SH-SY5Y (cell line): ENCODE data around the gene PCED1A.

Experiments used
- GATA2 ChIP-seq: IDR thresholded peaks from 2 replicates; pipeline ENCODE4 v1.6.1; 2011; ENCODE audit warnings: mild to moderate bottlenecking, low read depth, low read length
- GATA3 ChIP-seq: IDR thresholded peaks from 2 replicates; pipeline ENCODE4 v1.6.1; 2011; ENCODE audit warnings: low read depth, mild to moderate bottlenecking, low read length, moderate library complexity

DNA sequence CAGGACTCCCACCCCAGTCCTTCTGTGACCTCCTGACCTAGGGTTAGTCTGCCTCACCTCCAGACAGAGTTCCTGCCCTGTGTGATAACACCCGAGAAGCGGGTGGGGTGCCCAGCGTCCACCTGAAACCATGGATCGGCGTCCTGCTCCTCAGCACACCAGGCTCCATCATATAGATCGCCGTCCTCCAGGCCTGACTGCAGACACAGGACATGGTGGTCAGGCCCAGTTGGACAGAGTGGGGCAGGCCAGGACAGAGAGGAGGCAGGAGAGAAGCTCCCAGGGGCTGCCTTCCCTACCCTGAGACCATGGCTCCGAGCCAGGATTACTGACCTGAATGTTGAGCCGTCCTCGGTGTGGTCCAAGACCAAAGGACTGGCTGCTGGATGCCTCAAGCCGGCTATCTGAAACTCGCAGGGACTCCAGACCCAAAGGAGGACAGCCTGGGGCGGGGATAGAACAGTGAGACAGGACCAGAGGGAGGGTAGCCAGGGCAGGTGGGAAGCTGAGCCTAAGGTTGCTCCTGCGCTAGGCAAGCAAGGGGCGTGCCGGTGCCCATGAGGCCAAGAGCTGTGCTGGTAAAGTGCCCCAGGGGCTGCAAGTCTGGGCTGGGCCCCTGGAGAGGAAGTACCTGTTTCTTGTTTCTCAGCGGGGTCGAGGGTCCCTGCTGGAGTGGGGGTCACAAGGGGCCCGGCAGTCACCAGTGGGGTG lies 42.2 kb downstream of the PCED1A start:
- TF ChIP-seq GATA3: no peak
- TF ChIP-seq GATA2: no peak
